SU-DHL-6 (cell line): ENCODE measurements around the gene CASP9.

Source experiments
- CTCF ChIP-seq: fragments of 200-600 bp; sonication (generic); IDR thresholded peaks from one replicate; pipeline ENCODE4 v1.5.1; 2017; ENCODE audit warnings: antibody characterized with exemption, mild to moderate bottlenecking, low read length, moderate library complexity; ENCODE audit not compliant: insufficient read depth, poor library complexity, severe bottlenecking
- EZH2phosphoT487 ChIP-seq: fragments of 200-600 bp; sonication (generic), shearing (Covaris generic); conservative IDR thresholded peaks from 2 replicates; pipeline ENCODE4 v1.6.1; 2018; ENCODE audit warnings: mild to moderate bottlenecking, antibody characterized with exemption, low read length, moderate library complexity, mixed read lengths

DNA sequence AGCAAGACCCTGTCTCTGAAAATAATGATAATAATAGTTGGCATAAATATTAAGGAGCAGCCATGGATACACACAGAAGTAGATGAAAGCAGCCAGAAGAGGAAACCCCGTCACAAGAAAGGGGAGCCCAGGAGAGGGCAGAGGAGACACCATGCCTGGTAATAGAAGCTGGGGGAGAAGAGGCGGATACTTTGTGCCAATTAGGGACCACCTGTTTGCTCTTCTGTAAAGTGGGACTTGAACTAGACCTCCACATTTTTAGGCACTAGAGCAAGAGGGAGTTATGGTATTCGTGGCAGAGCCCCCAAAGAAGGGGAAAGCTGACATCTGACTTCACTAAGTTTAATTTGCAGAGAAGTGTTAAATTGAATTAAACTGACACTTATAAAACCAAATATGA lies 35.6 kb downstream of the CASP9 start:
- TF ChIP-seq CTCF (no peak), EZH2phosphoT487 (no peak)
